ENCODE results near the gene POLG2. TPM values are rescaled to one million over a fixed set of nuclear protein-coding genes. Genes with fewer than 3 reads are reported as not detected.

Gene POLG2
- total and polyA plus RNA-seq, 8 donors, result 4.8 to 12.9 (median 7.6) TPM

DNA sequence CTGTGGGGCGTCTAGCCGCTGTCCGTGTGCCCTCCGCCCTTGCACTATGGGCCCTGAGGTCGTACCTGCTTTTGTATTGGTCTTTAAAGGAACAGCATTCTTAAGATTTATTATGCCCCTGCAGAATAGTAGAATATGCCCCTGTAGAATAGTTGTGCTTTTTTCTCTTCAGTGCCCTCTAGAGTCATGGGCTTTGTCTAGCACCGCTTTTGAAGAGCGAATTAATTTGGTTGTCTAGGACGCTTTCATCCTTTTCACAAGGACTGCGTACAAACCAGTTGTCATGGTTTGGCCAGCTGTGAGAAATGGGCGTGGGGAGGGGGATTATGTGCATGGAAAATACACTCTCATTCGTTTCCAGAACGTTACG is 10.5 kb upstream of the POLG2 start:
- DNase-seq (peak in 4 of 6 donors; percentile 21 to 31 (median 27)), ATAC-seq (peak; percentile 13 to 44 (median 33)), FAIRE-seq (no peak)
- Histone ChIP-seq H3K36me3 (peaks cover 2 to 44% (median 19%) of the 10 kb centered on the region in 3 donors), H3K4me3 (peak overlapping the region; percentile 68 to 90 (median 82)), H3K4me1 (peaks cover 21 to 31% (median 29%) of the 10 kb centered on the region in 3 donors), H3K27ac (peak overlapping the region; percentile 99 to 100 (median 100)), H3K27me3 (no peaks in the 10 kb centered on the region), H3K9me3 (no peaks in the 10 kb centered on the region)
- WGBS, 2 donors, result 0 to 1% methylated on average over 13 of the region's 13 CpGs
- TF ChIP-seq, protein P1, sequence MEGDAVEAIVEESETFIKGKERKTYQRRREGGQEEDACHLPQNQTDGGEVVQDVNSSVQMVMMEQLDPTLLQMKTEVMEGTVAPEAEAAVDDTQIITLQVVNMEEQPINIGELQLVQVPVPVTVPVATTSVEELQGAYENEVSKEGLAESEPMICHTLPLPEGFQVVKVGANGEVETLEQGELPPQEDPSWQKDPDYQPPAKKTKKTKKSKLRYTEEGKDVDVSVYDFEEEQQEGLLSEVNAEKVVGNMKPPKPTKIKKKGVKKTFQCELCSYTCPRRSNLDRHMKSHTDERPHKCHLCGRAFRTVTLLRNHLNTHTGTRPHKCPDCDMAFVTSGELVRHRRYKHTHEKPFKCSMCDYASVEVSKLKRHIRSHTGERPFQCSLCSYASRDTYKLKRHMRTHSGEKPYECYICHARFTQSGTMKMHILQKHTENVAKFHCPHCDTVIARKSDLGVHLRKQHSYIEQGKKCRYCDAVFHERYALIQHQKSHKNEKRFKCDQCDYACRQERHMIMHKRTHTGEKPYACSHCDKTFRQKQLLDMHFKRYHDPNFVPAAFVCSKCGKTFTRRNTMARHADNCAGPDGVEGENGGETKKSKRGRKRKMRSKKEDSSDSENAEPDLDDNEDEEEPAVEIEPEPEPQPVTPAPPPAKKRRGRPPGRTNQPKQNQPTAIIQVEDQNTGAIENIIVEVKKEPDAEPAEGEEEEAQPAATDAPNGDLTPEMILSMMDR (IDR thresholded peaks at IDR 0.05), result no peak
- intact Hi-C loops (cut with DNase I), result no loop called here

DNA sequence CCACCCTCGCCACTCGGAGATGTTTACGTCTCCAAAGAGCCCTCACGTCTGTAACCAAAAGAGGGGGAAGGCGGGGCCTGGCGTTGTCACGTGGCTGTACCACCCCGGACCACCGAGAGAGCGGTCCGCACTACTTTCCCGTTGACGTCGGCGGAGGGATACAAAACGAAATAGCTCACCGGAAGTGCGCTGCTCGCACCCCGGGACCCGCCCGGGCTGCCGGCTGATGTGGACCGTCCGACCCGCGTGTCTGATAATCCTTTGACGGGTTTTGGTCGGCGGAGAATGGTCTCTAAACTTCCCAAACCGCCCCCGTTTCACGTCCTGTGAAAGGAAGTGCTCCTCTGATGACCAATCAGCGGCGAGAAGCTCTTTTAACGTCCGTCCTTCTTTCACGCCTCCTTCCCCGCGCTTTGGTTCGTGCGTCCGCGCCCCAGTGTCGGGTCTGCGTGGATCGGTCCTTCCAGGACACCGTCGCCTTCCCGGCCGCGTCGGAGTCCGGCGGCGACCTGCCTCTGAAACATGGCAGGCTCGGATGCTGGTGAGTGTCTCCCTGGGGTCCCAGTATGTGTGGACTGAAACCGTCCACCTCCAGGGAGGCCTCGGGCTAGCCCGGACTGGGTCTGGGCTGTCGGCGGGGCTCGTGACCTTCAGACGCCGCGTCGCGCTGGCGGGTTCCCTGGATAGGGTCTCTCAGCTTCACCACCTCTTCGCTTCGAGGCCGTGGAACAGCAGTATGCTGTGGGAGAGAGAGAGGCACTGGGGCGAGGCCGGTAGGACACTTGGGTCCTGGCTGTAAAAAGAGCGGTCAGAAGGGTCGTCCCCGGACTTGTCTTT is 9.9 kb upstream of the POLG2 start, which contains the start of gene CEP95:
TSS of gene CEP95 (plus strand) at position 402 of the 837 bp plus-strand sequence. CDS start at position 523, 121 bp downstream.
- ATAC-seq (peak; percentile 66 to 80 (median 74)), DNase-seq (peak; percentile 87 to 94 (median 92)), FAIRE-seq (no peak)
- no peaks in the 10 kb centered on the region for H3K27me3 ChIP-seq
- H3K9me3 ChIP-seq, result no peaks in the 10 kb centered on the region
- peak within 1 kb of the TSS; percentile 68 to 90 (median 82) for H3K4me3 ChIP-seq
- H3K27ac ChIP-seq, result peak within 1 kb of the TSS; percentile 99 to 100 (median 100)
- H3K36me3 ChIP-seq, result peaks cover 3 to 45% (median 22%) of the 10 kb centered on the region in 3 donors
- 0% methylated on average over 70 to 77 of the region's 77 CpGs for WGBS, 2 donors
- H3K4me1 ChIP-seq, result peaks cover 21 to 35% (median 31%) of the 10 kb centered on the region in 3 donors
- intact Hi-C loops (cut with DNase I), result no loop called here
- TF ChIP-seq, protein P1 (IDR thresholded peaks at IDR 0.05), result no peak

DNA sequence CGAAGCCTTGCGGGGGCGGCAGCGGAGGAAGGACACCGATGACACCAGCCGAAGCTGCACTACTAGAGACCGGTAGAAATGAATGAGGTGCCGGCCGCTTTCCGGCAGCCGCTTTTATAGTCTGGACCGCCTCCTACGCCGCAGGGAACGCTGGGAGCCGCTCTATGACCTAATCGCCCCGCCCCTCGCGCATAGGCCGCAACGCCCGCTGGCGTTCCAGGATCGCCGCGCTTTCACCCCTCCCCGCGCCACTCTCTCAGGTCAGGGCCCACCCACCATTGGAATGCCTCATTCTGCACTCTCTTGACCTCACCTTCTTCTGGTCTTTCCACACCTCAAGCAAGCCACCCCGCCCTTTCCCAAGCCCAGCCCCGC is 9.3 kb upstream of the POLG2 start, which contains the start of gene DDX5:
TSS of gene DDX5 (minus strand) at position 89 of the 375 bp plus-strand sequence. CDS start 170 bp downstream, outside the sequence.
- intact Hi-C loops (cut with DNase I), result no loop called here
- Histone ChIP-seq H3K4me1 (peaks cover 21 to 36% (median 31%) of the 10 kb centered on the region in 3 donors), H3K27me3 (no peaks in the 10 kb centered on the region), H3K36me3 (peaks cover 8 to 45% (median 28%) of the 10 kb centered on the region in 3 donors), H3K9me3 (no peaks in the 10 kb centered on the region), H3K27ac (peak within 1 kb of the TSS; percentile 99 to 100 (median 100)), H3K4me3 (peak within 1 kb of the TSS; percentile 68 to 90 (median 82))
- FAIRE-seq (no peak), DNase-seq (peak; percentile 97 to 99 (median 98)), ATAC-seq (peak; percentile 78 to 88 (median 82))
- WGBS, 2 donors, result 0 to 1% methylated on average over 31 of the region's 31 CpGs
- TF ChIP-seq, protein P1 (IDR thresholded peaks at IDR 0.05), result no peak

DNA sequence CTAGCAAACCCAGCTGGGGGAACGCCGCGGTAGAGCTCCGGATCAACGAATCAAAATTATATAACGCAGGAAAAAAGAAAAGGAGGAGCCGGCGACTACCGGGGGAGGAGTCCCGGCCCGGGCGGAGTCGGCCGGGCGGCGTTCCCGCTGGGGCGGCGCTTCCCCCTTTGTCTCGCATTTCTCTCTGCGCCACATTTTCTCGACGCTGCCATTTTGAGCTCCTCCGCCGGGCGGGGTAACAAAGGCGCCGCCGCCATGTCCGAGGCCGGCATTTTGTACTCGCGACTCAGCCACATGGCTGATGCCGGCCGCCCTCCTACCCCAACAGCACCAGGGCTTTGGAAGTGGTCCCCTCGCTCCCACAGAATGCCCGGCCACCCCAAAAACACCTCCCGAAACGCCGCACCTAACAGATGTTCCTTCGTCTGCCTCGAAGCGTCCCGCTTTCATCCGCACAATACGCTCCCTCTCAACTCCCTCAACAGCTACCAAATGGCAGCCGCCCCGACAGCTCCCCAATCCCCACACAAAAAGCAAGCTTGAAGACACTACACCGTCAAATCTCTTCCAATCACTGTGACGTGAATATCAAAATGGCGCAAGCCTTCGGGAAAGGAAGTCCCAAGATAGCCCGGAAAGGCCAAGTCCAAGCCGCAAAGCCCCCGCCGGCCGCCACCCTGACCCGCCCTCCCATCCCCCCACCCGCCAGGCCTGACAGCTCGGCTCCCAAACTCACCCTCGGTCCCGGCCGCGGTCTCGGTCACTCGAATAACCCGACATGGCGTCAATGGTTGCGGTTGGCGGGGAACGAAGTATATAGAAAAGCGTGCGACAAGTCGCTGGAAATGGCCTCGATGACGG is 8.7 kb upstream of the POLG2 start:
- ATAC-seq (peak; percentile 74 to 82 (median 76)), DNase-seq (peak; percentile 92 to 95 (median 94)), FAIRE-seq (no peak)
- peak overlapping the region; percentile 99 to 100 (median 100) for H3K27ac ChIP-seq
- TF ChIP-seq, protein P1 (IDR thresholded peaks at IDR 0.05), result no peak
- WGBS, 2 donors, result 0% methylated on average over 69 to 76 of the region's 76 CpGs
- no peaks in the 10 kb centered on the region for H3K27me3 ChIP-seq
- peaks cover 10 to 45% (median 34%) of the 10 kb centered on the region in 3 donors for H3K36me3 ChIP-seq
- H3K4me1 ChIP-seq, result peaks cover 21 to 36% (median 31%) of the 10 kb centered on the region in 3 donors
- H3K9me3 ChIP-seq, result no peaks in the 10 kb centered on the region
- intact Hi-C loops (cut with DNase I), result no loop called here
- peak overlapping the region; percentile 68 to 90 (median 82) for H3K4me3 ChIP-seq
